ENCODE results near the gene HS6ST2.
"Not testable (repeated sequence)": the region's sequence is repeated elsewhere in the genome, so short reads cannot be mapped to it uniquely, and the experiment has no call there.

HS6ST2 gene
- total RNA-seq, result 0 to 0.16 (median 0) reads per million in 18 experiments

GRCh38 chrX:132958091-132958703, at the start of gene HS6ST2:
HS6ST2 (minus strand) TSS chrX:132958629.
- DNase-seq, result no peak

DNA sequence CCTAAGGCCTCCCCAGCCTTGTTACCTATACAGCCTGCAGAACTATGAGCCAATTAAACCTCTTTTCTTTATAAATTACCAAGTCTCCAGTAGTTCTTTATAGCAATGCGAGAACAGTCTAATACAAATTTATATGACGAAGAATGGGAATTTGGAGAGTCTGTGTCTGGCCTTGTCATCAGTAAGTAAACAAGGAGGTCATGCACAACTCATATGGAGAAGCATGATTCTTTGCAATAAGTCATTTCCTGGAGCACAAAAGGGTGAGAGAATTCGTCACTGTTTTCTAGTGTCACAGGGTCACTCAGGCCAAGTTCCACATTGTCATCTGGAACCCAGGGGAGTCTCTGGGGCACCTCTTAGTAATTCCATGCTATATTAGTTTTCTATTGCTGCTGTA, 49.0 kb upstream of the HS6ST2 start:
- no peak for DNase-seq

- no peak for DNase-seq
Observed at GRCh38 chrX:133005616-133006015, 47.2 kb upstream of the HS6ST2 start.

- no peak for DNase-seq
Observed at GRCh38 chrX:133005042-133005441, 46.6 kb upstream of the HS6ST2 start.

DNA sequence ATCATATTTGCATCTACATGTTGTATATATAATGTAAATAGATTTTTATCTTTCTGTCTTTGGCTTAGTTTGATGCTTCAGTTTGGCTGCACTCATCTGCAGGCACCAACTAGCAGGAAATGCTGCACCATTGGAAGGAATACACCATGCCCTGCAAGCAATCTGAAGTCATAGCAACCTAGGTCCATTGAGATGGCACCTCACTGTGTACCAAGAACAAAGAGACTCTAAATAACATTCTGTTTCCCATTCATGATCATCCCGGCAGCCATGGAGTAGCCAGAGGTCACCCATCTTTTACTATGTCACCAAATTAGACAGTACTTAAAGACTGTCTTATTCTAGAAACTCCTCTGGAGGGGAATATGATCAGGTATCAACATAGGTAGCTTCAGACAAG, 40.8 kb upstream of the HS6ST2 start:
- no peak for DNase-seq

DNA sequence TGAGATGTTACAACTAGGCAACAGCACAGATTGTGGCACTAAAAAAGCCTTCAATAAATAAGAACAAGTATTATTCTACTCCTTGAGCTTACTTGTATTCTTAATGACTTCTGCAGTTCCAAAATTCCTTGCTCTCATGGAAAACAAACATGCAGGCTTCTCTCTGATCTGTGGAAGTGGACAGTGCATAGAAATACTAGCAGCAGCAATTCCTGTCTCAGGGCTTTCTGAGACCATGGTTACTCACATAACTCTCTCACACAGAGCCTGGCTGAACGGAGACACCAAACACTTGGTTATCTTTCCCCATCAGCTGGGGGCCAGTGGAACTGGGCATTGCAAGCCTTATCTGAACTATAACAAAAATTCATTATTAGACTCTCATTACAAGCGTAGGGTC, 32.4 kb upstream of the HS6ST2 start:
- no peak for DNase-seq

GRCh38 chrX:132986556-132986955, 28.1 kb upstream of the HS6ST2 start:
- no peak for DNase-seq

GRCh38 chrX:132984058-132984650, 25.7 kb upstream of the HS6ST2 start:
- DNase-seq, result no peak

GRCh38 chrX:132983496-132983895, 25.1 kb upstream of the HS6ST2 start:
- no peak for DNase-seq

- not testable (repeated sequence) for DNase-seq
Observed at GRCh38 chrX:132980035-132980434, 21.6 kb upstream of the HS6ST2 start.

- DNase-seq, result no peak
Observed at GRCh38 chrX:132968296-132968949, 10.0 kb upstream of the HS6ST2 start.

- DNase-seq, result no peak
Observed at GRCh38 chrX:132967049-132967448, 8.6 kb upstream of the HS6ST2 start.

DNA sequence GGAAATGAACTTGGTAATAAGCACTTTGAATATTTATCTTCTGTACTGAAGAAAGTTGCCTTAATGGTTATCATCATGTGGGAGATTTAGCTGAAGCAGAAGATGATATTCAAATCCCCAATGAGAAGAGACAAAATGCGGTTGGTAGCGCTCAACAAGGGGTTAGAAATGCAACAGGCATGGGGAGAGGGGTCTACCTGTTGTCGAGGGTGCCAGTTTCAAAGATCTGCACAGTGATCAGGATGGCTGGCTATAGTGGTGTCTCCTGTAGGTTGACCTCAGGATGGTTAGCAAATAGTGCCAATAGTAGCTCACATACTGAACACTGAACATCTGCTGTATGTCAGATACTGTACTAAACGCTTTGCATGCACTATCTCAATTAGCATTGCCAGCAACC, 7.0 kb upstream of the HS6ST2 start:
- no peak for DNase-seq

DNA sequence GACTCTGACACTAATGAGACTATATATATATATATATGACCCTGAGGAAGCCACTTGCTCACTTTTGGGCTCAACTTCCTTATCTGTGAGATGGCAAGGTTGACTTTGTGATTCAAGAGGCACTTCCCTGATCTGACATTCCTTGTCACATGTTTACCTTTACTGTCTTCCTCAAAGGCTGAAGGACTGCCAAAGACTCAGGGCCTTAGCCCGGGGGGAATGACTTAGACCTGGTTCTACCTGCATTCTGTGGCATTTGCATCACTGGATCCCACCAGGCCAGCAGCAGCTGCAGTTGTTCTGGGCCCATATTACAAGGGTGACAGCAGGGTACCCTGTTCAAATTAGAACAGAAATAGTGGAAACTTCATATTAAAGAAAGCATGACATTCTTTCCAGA, 3.1 kb upstream of the HS6ST2 start:
- DNase-seq, result no peak

GRCh38 chrX:132957211-132958090, 978 bp downstream of the HS6ST2 start:
- no peak for DNase-seq

DNA sequence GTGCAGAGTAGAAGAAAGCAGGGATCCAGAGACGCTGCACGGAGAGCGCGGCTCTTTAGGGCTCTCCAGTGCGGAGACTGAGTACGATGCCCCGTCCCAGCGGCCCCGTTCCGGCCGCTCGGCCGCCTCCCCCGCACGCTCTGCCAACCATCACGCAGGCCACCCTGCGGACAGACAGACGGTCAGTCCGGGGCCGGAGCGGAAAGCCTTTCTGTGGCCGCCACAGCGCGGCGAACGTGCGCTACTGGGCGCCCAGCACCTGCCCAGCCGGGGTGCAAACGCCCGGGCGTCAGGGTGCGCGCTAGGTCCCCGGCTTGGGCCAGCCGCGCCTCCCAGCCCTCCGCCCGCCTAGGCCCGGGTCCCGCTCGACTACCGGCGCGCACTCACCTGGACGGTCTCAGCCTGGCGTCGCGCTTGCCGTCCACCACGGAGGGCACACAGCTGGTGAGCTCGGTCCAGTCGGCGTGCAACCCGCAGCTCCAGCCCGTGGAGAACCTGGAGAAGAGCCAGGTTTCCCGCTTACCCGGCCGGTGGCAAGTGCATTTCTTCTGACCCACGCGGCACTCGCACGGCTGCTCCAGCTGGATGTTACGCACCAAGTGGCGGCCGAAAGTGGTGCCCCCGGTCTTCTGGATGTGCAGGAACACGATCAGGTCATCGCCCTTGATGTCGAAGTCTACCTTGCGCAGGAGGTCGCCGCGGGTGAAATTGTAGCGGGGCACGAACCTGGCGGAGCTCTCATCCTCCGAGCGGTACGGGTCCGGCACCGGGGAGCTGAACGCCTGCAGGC, 1.8 kb downstream of the HS6ST2 start:
- no peak for DNase-seq

- no peak for DNase-seq
Observed at GRCh38 chrX:132955690-132956089, 2.7 kb downstream of the HS6ST2 start.

- DNase-seq, result no peak
Observed at GRCh38 chrX:132954323-132954722, 4.1 kb downstream of the HS6ST2 start.

- DNase-seq, result no peak
Observed at GRCh38 chrX:132953354-132953753, 5.1 kb downstream of the HS6ST2 start.

GRCh38 chrX:132948648-132949260, 9.7 kb downstream of the HS6ST2 start:
- no peak for DNase-seq

- DNase-seq, result not testable (repeated sequence)
Observed at GRCh38 chrX:132945055-132945599, 13.3 kb downstream of the HS6ST2 start.
